ENCODE measurements around the gene TRIM50. TPM values are rescaled to one million over a fixed set of nuclear protein-coding genes. Genes with fewer than 3 reads are reported as not detected.
A peak's percentile ranks its signal among the peaks of the same experiment; 100 is the strongest.

Gene TRIM50
- total and polyA plus RNA-seq, 2 of the 13 experiments (the other 11 are each of a cell fraction or from before 2014, with no cell fraction given), result 4.2 to 24.5 TPM

DNA sequence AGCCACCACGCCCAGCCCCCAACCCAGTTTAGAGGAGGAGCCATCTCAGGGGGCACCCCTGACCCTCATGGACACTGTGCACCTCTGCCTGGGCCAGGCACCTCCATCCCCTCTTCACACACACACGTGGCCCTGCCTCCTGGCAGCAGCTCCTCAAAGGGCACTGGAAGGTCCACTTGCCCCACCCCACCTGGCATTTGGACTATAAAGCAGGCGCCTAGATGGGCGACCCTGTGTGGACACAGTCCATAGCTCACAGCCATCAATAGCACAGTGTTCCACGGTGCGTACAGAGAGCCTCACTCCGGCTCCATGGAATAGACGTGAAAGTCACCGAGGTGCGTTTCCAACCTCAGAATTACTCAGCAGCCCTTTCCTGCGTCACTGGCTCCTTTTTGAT, 41.1 kb upstream of the TRIM50 start (continued):
- TF ChIP-seq, protein P1, sequence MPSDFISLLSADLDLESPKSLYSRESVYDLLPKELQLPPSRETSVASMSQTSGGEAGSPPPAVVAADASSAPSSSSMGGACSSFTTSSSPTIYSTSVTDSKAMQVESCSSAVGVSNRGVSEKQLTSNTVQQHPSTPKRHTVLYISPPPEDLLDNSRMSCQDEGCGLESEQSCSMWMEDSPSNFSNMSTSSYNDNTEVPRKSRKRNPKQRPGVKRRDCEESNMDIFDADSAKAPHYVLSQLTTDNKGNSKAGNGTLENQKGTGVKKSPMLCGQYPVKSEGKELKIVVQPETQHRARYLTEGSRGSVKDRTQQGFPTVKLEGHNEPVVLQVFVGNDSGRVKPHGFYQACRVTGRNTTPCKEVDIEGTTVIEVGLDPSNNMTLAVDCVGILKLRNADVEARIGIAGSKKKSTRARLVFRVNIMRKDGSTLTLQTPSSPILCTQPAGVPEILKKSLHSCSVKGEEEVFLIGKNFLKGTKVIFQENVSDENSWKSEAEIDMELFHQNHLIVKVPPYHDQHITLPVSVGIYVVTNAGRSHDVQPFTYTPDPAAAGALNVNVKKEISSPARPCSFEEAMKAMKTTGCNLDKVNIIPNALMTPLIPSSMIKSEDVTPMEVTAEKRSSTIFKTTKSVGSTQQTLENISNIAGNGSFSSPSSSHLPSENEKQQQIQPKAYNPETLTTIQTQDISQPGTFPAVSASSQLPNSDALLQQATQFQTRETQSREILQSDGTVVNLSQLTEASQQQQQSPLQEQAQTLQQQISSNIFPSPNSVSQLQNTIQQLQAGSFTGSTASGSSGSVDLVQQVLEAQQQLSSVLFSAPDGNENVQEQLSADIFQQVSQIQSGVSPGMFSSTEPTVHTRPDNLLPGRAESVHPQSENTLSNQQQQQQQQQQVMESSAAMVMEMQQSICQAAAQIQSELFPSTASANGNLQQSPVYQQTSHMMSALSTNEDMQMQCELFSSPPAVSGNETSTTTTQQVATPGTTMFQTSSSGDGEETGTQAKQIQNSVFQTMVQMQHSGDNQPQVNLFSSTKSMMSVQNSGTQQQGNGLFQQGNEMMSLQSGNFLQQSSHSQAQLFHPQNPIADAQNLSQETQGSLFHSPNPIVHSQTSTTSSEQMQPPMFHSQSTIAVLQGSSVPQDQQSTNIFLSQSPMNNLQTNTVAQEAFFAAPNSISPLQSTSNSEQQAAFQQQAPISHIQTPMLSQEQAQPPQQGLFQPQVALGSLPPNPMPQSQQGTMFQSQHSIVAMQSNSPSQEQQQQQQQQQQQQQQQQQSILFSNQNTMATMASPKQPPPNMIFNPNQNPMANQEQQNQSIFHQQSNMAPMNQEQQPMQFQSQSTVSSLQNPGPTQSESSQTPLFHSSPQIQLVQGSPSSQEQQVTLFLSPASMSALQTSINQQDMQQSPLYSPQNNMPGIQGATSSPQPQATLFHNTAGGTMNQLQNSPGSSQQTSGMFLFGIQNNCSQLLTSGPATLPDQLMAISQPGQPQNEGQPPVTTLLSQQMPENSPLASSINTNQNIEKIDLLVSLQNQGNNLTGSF (CRISPR knock-in tag; IDR thresholded peaks at IDR 0.05), result no peak
- TF ChIP-seq, protein P2, sequence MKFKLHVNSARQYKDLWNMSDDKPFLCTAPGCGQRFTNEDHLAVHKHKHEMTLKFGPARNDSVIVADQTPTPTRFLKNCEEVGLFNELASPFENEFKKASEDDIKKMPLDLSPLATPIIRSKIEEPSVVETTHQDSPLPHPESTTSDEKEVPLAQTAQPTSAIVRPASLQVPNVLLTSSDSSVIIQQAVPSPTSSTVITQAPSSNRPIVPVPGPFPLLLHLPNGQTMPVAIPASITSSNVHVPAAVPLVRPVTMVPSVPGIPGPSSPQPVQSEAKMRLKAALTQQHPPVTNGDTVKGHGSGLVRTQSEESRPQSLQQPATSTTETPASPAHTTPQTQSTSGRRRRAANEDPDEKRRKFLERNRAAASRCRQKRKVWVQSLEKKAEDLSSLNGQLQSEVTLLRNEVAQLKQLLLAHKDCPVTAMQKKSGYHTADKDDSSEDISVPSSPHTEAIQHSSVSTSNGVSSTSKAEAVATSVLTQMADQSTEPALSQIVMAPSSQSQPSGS (CRISPR knock-in tag; IDR thresholded peaks at IDR 0.05), result no peak
- TF ChIP-seq ZNF761 (CRISPR knock-in tag; conservative IDR thresholded peaks at IDR 0.05), result no peak

DNA sequence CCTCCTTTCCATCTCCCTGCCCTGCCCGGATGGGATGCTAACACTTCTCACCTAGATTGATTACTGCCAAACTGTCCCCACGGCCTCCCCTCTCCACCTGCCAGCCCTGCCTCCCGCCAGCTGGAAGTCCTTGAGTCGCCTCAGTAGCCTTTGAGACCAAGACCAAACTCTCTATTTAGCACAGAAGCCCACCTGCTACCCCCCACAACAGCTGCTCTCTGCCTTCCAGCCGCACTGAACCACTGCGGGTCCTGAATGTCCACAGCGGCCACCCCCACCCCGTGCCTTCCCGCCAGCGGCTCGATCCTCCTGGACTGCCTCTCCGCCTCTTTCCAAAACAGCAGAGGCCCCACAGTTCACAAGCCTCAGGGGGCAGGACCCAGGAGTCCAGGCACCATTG, 39.1 kb upstream of the TRIM50 start:
- BruUV-seq (replicated peaks), result no TSS peak
- POLR2A ChIA-PET, result no interaction called here
- H4K20me1 ChIP-seq (ENCODE audit: insufficient read depth, low read length), result no peaks in the 10 kb centered on the region
- no peak overlapping the region for H3K9ac ChIP-seq (ENCODE audit: insufficient read depth, low read depth, low read length)
- no peak for DNase-seq (ENCODE audit: low spot score)
- no peaks in the 10 kb centered on the region for H3K36me3 ChIP-seq (replicated peaks in 1 of 2; ENCODE audit: control insufficient read depth in 1 of 2, insufficient read depth in 2 of 2, low read length in 2 of 2)
- peaks cover 58% of the 10 kb centered on the region for H3K4me1 ChIP-seq (ENCODE audit: insufficient read depth, low read length)
- WGBS (ENCODE audit: low lambda C conversion rate), result 5% methylated on average over 12 of the region's 12 CpGs
- CTCF ChIA-PET (ENCODE audit: low intra/inter-chr PET ratio, low total read pairs), result no interaction called here
- no peak for ATAC-seq
- peak overlapping the region in 1 of 3 experiments; percentile 41; a peak in 1 of 6 replicates for H3K4me3 ChIP-seq (replicated peaks in 1 of 3; ENCODE audit: insufficient read depth in 1 of 3, low read depth in 2 of 3, low read length in 3 of 3)
- in situ Hi-C loops (cut with HindIII; ENCODE audit: extremely low pct_ligation_motif_present, low pct_unique_long_range_greater_than_20kb), result no loop called here
- no peak for FAIRE-seq
- H3K4me2 ChIP-seq (ENCODE audit: low read depth, low read length), result peak overlapping the region; percentile 70
- H3K9me3 ChIP-seq (ENCODE audit: low read length), result no peaks in the 10 kb centered on the region
- intact Hi-C loops (cut with micrococcal nuclease; ENCODE audit: unreplicated experiment), result no loop called here
- no peak overlapping the region for H2AFZ ChIP-seq (ENCODE audit: low read length)
- no peaks in the 10 kb centered on the region for H3K79me2 ChIP-seq (ENCODE audit: insufficient read depth, low read length)
- H3K27ac ChIP-seq (ENCODE audit: extremely low read length, insufficient read depth, low read length), result no peak overlapping the region
- peaks cover 10 to 34% of the 10 kb centered on the region in 2 experiments for H3K27me3 ChIP-seq (ENCODE audit: control insufficient read depth in 1 of 2, insufficient read depth in 2 of 2, low read length in 2 of 2)
- TF ChIP-seq MIER3 (CRISPR knock-in tag; IDR thresholded peaks at IDR 0.05; ENCODE audit: borderline replicate concordance), result no peak
- TF ChIP-seq MED13 (CRISPR knock-in tag; IDR thresholded peaks at IDR 0.05), result no peak
- no peak for TF ChIP-seq POLR2G (IDR thresholded peaks at IDR 0.05; ENCODE audit: low read depth, low read length)
- no peak for TF ChIP-seq THAP11 (CRISPR knock-in tag; IDR thresholded peaks at IDR 0.05)
- no peak for TF ChIP-seq MEF2D (CRISPR knock-in tag; IDR thresholded peaks at IDR 0.05)
- TF ChIP-seq FOXO1 (CRISPR knock-in tag; IDR thresholded peaks at IDR 0.05), result no peak
- TF ChIP-seq, protein P3, sequence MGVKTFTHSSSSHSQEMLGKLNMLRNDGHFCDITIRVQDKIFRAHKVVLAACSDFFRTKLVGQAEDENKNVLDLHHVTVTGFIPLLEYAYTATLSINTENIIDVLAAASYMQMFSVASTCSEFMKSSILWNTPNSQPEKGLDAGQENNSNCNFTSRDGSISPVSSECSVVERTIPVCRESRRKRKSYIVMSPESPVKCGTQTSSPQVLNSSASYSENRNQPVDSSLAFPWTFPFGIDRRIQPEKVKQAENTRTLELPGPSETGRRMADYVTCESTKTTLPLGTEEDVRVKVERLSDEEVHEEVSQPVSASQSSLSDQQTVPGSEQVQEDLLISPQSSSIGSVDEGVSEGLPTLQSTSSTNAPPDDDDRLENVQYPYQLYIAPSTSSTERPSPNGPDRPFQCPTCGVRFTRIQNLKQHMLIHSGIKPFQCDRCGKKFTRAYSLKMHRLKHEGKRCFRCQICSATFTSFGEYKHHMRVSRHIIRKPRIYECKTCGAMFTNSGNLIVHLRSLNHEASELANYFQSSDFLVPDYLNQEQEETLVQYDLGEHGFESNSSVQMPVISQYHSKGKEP (CRISPR knock-in tag; IDR thresholded peaks at IDR 0.05), result no peak
- TF ChIP-seq, protein P4, sequence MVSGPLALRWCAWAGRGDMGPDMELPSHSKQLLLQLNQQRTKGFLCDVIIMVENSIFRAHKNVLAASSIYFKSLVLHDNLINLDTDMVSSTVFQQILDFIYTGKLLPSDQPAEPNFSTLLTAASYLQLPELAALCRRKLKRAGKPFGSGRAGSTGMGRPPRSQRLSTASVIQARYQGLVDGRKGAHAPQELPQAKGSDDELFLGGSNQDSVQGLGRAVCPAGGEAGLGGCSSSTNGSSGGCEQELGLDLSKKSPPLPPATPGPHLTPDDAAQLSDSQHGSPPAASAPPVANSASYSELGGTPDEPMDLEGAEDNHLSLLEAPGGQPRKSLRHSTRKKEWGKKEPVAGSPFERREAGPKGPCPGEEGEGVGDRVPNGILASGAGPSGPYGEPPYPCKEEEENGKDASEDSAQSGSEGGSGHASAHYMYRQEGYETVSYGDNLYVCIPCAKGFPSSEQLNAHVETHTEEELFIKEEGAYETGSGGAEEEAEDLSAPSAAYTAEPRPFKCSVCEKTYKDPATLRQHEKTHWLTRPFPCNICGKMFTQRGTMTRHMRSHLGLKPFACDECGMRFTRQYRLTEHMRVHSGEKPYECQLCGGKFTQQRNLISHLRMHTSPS (CRISPR knock-in tag; IDR thresholded peaks at IDR 0.05; ENCODE audit: low read depth), result no peak
- TF ChIP-seq SNRNP70 (IDR thresholded peaks at IDR 0.05; ENCODE audit: low read depth, low read length), result no peak
- no peak for TF ChIP-seq ZNF501 (CRISPR knock-in tag; IDR thresholded peaks at IDR 0.05)
- TF ChIP-seq RFX5 (IDR thresholded peaks at IDR 0.05; ENCODE audit: low read depth, low read length), result no peak
- TF ChIP-seq IRX3 (CRISPR knock-in tag; IDR thresholded peaks at IDR 0.05; ENCODE audit: borderline replicate concordance, low read depth), result no peak
